ENCODE data around the gene TRIM17. TPM values are rescaled to one million over a fixed set of nuclear protein-coding genes. Genes with fewer than 3 reads are reported as not detected.

TRIM17 gene
- total and polyA plus RNA-seq, 2 of the 8 experiments (the other 6 are each of a cell fraction or from before 2014, with no cell fraction given): 1.1 to 2.2 TPM

GRCh38 chr1:228370941-228371740 is 45.5 kb downstream of the TRIM17 start:
- ChIA-PET POLR2A (ENCODE audit: partially characterized antibody) (interaction anchor here (0.6 to 2.4 kb wide), 3 partner anchors 35 to 154 kb away, joined by 3 to 7 read pairs (median 3); partner anchors contain the start of gene TRIM11), CTCF (ENCODE audit: partially characterized antibody) (interaction anchor here (0.9 to 2.5 kb wide), 4 partner anchors 15 to 93 kb away, joined by 3 to 9 read pairs (median 3); a partner anchor contains a TSS)
- Histone ChIP-seq H3K4me1 (replicated peaks in 1 of 4; ENCODE audit: control insufficient read depth in 3 of 4, insufficient read depth in 4 of 4, low read length in 3 of 4) (peaks cover 0 to 16% (median 5%) of the 10 kb centered on the region in 4 experiments; a peak in 4 of 7 replicates), H2BK15ac (ENCODE audit: low read length) (no peak overlapping the region), H4K5ac (ENCODE audit: insufficient read length, low read depth, low read length) (no peak overlapping the region), H3K36me3 (ENCODE audit: control insufficient read depth in 2 of 4, insufficient read depth in 4 of 4, low read length in 3 of 4) (no peaks in the 10 kb centered on the region), H3K56ac (replicated peaks; ENCODE audit: insufficient read length, low read depth, low read length) (no peak overlapping the region), H4K8ac (ENCODE audit: extremely low read depth, insufficient read depth, low read length) (no peak overlapping the region; the same call in 1 of the 2 replicates), H4K91ac (replicated peaks; ENCODE audit: insufficient read length, low read length) (no peak overlapping the region), H3K79me2 (ENCODE audit: control insufficient read depth in 1 of 2, insufficient read depth in 2 of 2, low read length in 2 of 2) (no peaks in the 10 kb centered on the region), H2AFZ (ENCODE audit: low read length) (no peak overlapping the region), H3K18ac (ENCODE audit: extremely low read depth, low read length) (no peak overlapping the region), H3K4me3 (ENCODE audit: extremely low read depth in 1 of 4, insufficient read depth in 2 of 4, low read depth in 3 of 4, low read length in 4 of 4) (no peak overlapping the region), H2AK5ac (ENCODE audit: low read depth, low read length) (no peak overlapping the region), H4K20me1 (replicated peaks in 1 of 2; ENCODE audit: control insufficient read depth in 1 of 2, insufficient read depth in 2 of 2, low read length in 2 of 2) (peaks cover 0 to 5% of the 10 kb centered on the region in 2 experiments), H3K14ac (ENCODE audit: insufficient read length) (no peak overlapping the region), H3K9ac (replicated peaks in 1 of 4; ENCODE audit: extremely low read depth in 1 of 4, low read depth in 3 of 4, low read length in 3 of 4) (no peak overlapping the region), H3K23ac (ENCODE audit: insufficient read length) (no peak overlapping the region), H3K79me1 (ENCODE audit: low read depth, low read length) (no peaks in the 10 kb centered on the region), H3K27ac (ENCODE audit: low read depth, low read length) (no peak overlapping the region), H3K27me3 (replicated peaks in 1 of 4; ENCODE audit: control insufficient read depth in 3 of 4, extremely low read depth in 1 of 4, insufficient read depth in 3 of 4, low read length in 3 of 4) (no peaks in the 10 kb centered on the region; a peak in 1 of 7 replicates), H2BK12ac (ENCODE audit: low read depth, low read length) (no peak overlapping the region), H2BK120ac (replicated peaks; ENCODE audit: low read depth, low read length) (no peak overlapping the region), H2BK20ac (ENCODE audit: low read length) (no peak overlapping the region), H3K9me3 (ENCODE audit: insufficient read depth in 2 of 2, low read depth in 1 of 2, low read length in 1 of 2) (no peaks in the 10 kb centered on the region), H3K4me2 (ENCODE audit: insufficient read depth in 1 of 2, low read depth in 2 of 2, low read length in 2 of 2) (no peak overlapping the region), H2BK5ac (ENCODE audit: low read depth, low read length) (no peak overlapping the region), H3K23me2 (ENCODE audit: low read depth, low read length) (no peaks in the 10 kb centered on the region), H3K4ac (replicated peaks; ENCODE audit: insufficient read length, low read depth, low read length) (no peak overlapping the region)
- TF ChIP-seq MAX (IDR thresholded peaks at IDR 0.05) (no peak), KDM1A (IDR thresholded peaks at IDR 0.05; ENCODE audit: borderline replicate concordance, low read length) (no peak), RXRA (IDR thresholded peaks at IDR 0.05; ENCODE audit: insufficient read depth, low read depth, low read length) (no peak)
- 90% methylated on average over 25 of the region's 50 CpGs; no CpG with 5 or more reads in 1 of the 2 experiments for WGBS, 2 experiments (ENCODE audit: extremely low coverage in 1 of 2, insufficient coverage in 1 of 2, insufficient read length in 1 of 2, insufficient replicate concordance in 2 of 2, low coverage in 1 of 2, low lambda C conversion rate in 2 of 2, missing lambda C conversion rate in 1 of 2)
- FAIRE-seq: no peak
- no peak for DNase-seq (ENCODE audit: low read depth in 1 of 2, low spot score in 2 of 2)
